HepG2 (cell line): Measurements from ENCODE around the gene PFDN2.

Experiments
- CHD4 ChIP-seq: fragments of 200-600 bp; sonication (generic); IDR thresholded peaks from 2 replicates; pipeline ENCODE4 v1.7.0; 2017; ENCODE audit warnings: mild to moderate bottlenecking, low read length, borderline replicate concordance
- EED ChIP-seq: sonication (generic); formaldehyde crosslinking; IDR thresholded peaks from 2 replicates; pipeline ENCODE4 v1.5.0; 2020; ENCODE audit warnings: mild to moderate bottlenecking, missing genetic modification reagents
- ESRRA ChIP-seq: sonication (generic); formaldehyde crosslinking; IDR thresholded peaks from 2 replicates; pipeline ENCODE4 v1.5.1; 2020; ENCODE audit warnings: mild to moderate bottlenecking, low read depth, missing genetic modification reagents
- HMG20A ChIP-seq: IDR thresholded peaks from 2 replicates; pipeline ENCODE4 v1.6.1; 2016; ENCODE audit warnings: borderline replicate concordance
- JUND ChIP-seq: sonication (generic); formaldehyde crosslinking; IDR thresholded peaks from 2 replicates; pipeline ENCODE4 v1.8.0; 2022; ENCODE audit warnings: mild to moderate bottlenecking, missing genetic modification reagents
- KDM5B ChIP-seq: sonication (generic); formaldehyde crosslinking; IDR thresholded peaks from 2 replicates; pipeline ENCODE4 v1.4.0; 2020; ENCODE audit warnings: missing genetic modification reagents, mild to moderate bottlenecking, borderline replicate concordance
- POLR2A ChIP-seq, 2 experiments: IDR thresholded peaks; 2 replicates each; pipeline ENCODE4 v1.6.1; 2011; ENCODE audit warnings: low read depth in 2 of 2, low read length in 2 of 2, mild to moderate bottlenecking in 1 of 2, moderate library complexity in 1 of 2; ENCODE audit not compliant: insufficient read depth in 1 of 2
- POLR2AphosphoS5 ChIP-seq: IDR thresholded peaks from 2 replicates; pipeline ENCODE4 v1.6.1; 2012; ENCODE audit warnings: low read depth, low read length
- PRDM4 ChIP-seq: sonication (generic); formaldehyde crosslinking; IDR thresholded peaks from 2 replicates; pipeline ENCODE4 v1.9.0; 2021; ENCODE audit warnings: missing genetic modification reagents, borderline replicate concordance
- RAD21 ChIP-seq: fragments of 450-650 bp; formaldehyde crosslinking; IDR thresholded peaks from 2 replicates; pipeline ENCODE4 v1.5.0; 2020; ENCODE audit warnings: mild to moderate bottlenecking
- SETDB1 ChIP-seq: sonication (generic); formaldehyde crosslinking; IDR thresholded peaks from 2 replicates; pipeline ENCODE4 v1.5.1; 2020; ENCODE audit warnings: missing genetic modification reagents, mild to moderate bottlenecking, borderline replicate concordance
- SMAD1 ChIP-seq: sonication (generic); formaldehyde crosslinking; IDR thresholded peaks from 2 replicates; pipeline ENCODE4 v1.4.0; 2020; ENCODE audit warnings: missing genetic modification reagents, low read depth, mild to moderate bottlenecking, borderline replicate concordance
- ZSCAN21 ChIP-seq: sonication (generic); formaldehyde crosslinking; IDR thresholded peaks from 2 replicates; pipeline ENCODE4 v1.8.0; 2022; ENCODE audit warnings: mild to moderate bottlenecking, missing genetic modification reagents, moderate library complexity, borderline replicate concordance

- TF ChIP-seq EED (CRISPR knock-in tag) (no peak), SETDB1 (CRISPR knock-in tag) (no peak), KDM5B (CRISPR knock-in tag) (no peak), POLR2AphosphoS5 (no peak), PRDM4 (CRISPR knock-in tag) (no peak), RAD21 (CRISPR knock-in tag) (no peak), SMAD1 (no peak), HMG20A (CRISPR knock-in tag) (no peak), ESRRA (no peak), POLR2A (IDR thresholded peaks at IDR 0.05; ENCODE audit: insufficient read depth in 1 of 2, low read depth in 2 of 2, low read length in 2 of 2) (no peak), JUND (CRISPR knock-in tag) (no peak), CHD4 (no peak), ZSCAN21 (CRISPR knock-in tag) (no peak)
Measured at GRCh38 chr1:161054232-161054631, 63.6 kb downstream of the PFDN2 start.
